RWPE1 (cell line): Measurements from ENCODE around the gene BLOC1S2.
A peak's percentile ranks its signal among the peaks of the same experiment; 100 is the strongest.

Source experiments
- CTCF ChIA-PET: fragments of 350-600 bp; sonication (Branson Sonifier 250); formaldehyde crosslinking; extraction: SDS; loops from one replicate; lab custom pipeline; 2021; lab: Yijun Ruan, JAX
- POLR2A ChIA-PET: fragments of 400-600 bp; formaldehyde crosslinking; extraction: SDS; loops from one replicate; lab custom pipeline; 2020; ENCODE audit warnings: antibody characterized with exemption; ENCODE audit not compliant: low non-redundant PET; lab: Yijun Ruan, JAX
- DNase-seq: peaks from one replicate; pipeline ENCODE4 v3.0.0; 2012; ENCODE audit warnings: low spot score
- H3K27ac ChIP-seq: fragments of 450-650 bp; 2 replicates; pipeline ENCODE4 v1.5.1; 2017
- CTCF ChIP-seq: fragments of 450-650 bp; conservative IDR thresholded peaks from 2 replicates; pipeline ENCODE4 v1.5.1; 2017; ENCODE audit warnings: low read depth, mild to moderate bottlenecking

The BLOC1S2 gene

GRCh38 chr10:100286051-100287033 lies at the start of gene BLOC1S2:
Gene BLOC1S2 (minus strand): TSS chr10:100286680. CDS start chr10:100286659, 21 bp downstream.
- CTCF ChIA-PET = interaction anchor here (0.7 kb wide), 1 partner anchor 44 kb away, joined by 3 read pairs; the partner anchor contains the start of gene PKD2L1

GRCh38 chr10:100334762-100335161 lies 48.3 kb upstream of the BLOC1S2 start:
- DNase-seq = no peak
- no peak for TF ChIP-seq CTCF
- H3K27ac ChIP-seq = no peak overlapping the region
- ChIA-PET CTCF (interaction anchor here (0.6 to 2.0 kb wide), 4 partner anchors 98 to 600 kb away, joined by 4 to 8 read pairs (median 6); partner anchors contain the start of gene SEC31B), POLR2A (no interaction called here)

More at GRCh38 chr10:100286051-100287033, at the start of gene BLOC1S2:
- POLR2A ChIA-PET = interaction anchor here (0.5 kb wide), 1 partner anchor 571 kb away, joined by 3 read pairs; no protein-coding TSS in a partner anchor
- peak within 1 kb of the TSS; percentile 98 for H3K27ac ChIP-seq
- peak; percentile 99 for DNase-seq
- no peak for TF ChIP-seq CTCF

GRCh38 chr10:100333661-100334440 lies 47.4 kb upstream of the BLOC1S2 start:
- no peak for TF ChIP-seq CTCF
- H3K27ac ChIP-seq = no peak overlapping the region
- CTCF ChIA-PET = interaction anchor here (0.6 to 2.0 kb wide), 5 partner anchors 33 to 773 kb away, joined by 3 to 8 read pairs (median 5); partner anchors contain the start of gene SEC31B
- no peak for DNase-seq
- POLR2A ChIA-PET = no interaction called here

GRCh38 chr10:100333106-100333505 lies 46.6 kb upstream of the BLOC1S2 start:
- no peak for TF ChIP-seq CTCF
- DNase-seq = no peak
- POLR2A ChIA-PET = no interaction called here
- CTCF ChIA-PET = interaction anchor here (0.7 to 1.6 kb wide), 3 partner anchors 34 to 101 kb away, joined by 5 to 8 read pairs (median 7); no protein-coding TSS in a partner anchor
- no peak overlapping the region for H3K27ac ChIP-seq

GRCh38 chr10:100330079-100330478 lies 43.6 kb upstream of the BLOC1S2 start, which contains the start of gene PKD2L1:
Gene PKD2L1 (minus strand): TSS chr10:100330228. CDS start chr10:100330103, 125 bp downstream.
- DNase-seq = no peak
- no peak within 1 kb of the TSS for H3K27ac ChIP-seq
- TF ChIP-seq CTCF = no peak
- ChIA-PET CTCF (interaction anchor here (0.6 to 1.5 kb wide), 3 partner anchors 43 to 103 kb away, joined by 3 to 8 read pairs (median 3); no protein-coding TSS in a partner anchor), POLR2A (interaction anchor here (0.7 kb wide), 1 partner anchor 16 kb away, joined by 8 read pairs; no protein-coding TSS in a partner anchor)

GRCh38 chr10:100328198-100328597 lies 41.7 kb upstream of the BLOC1S2 start:
- ChIA-PET CTCF (interaction anchor here (0.6 kb wide), 1 partner anchor 458 kb away, joined by 3 read pairs; no protein-coding TSS in a partner anchor), POLR2A (no interaction called here)
- no peak for TF ChIP-seq CTCF
- DNase-seq = no peak
- H3K27ac ChIP-seq = no peak overlapping the region
